ENCODE results near the gene ZNF835. TPM values are rescaled to one million over a fixed set of nuclear protein-coding genes. Genes with fewer than 3 reads are reported as not detected.
A peak's percentile ranks its signal among the peaks of the same experiment; 100 is the strongest.

The ZNF835 gene
- 1.7 TPM for total RNA-seq

- intact Hi-C loops (cut with DNase I), result no loop called here
Observed at GRCh38 chr19:56671613-56671994, at the start of gene ZNF835. TSS of gene ZNF835 (minus strand) at chr19:56671757. CDS start at chr19:56665198, 6,559 bp downstream.

GRCh38 chr19:56720281-56720680 is 48.7 kb upstream of the ZNF835 start:
- Histone ChIP-seq H3K4me3 (no peak overlapping the region), H3K4me1 (no peaks in the 10 kb centered on the region), H3K36me3 (no peaks in the 10 kb centered on the region), H3K9me3 (no peaks in the 10 kb centered on the region), H3K27me3 (no peaks in the 10 kb centered on the region), H3K27ac (no peak overlapping the region)
- intact Hi-C loops (cut with DNase I), result no loop called here
- TF ChIP-seq POLR2AphosphoS5 (IDR thresholded peaks at IDR 0.05; ENCODE audit: insufficient read depth in 1 of 2, low read depth in 1 of 2), result no peak
- TF ChIP-seq CTCF (IDR thresholded peaks at IDR 0.05), result no peak
- no peak for TF ChIP-seq POLR2A (IDR thresholded peaks at IDR 0.05)
- no peak for DNase-seq (ENCODE audit: extremely low spot score in 2 of 2)

More at GRCh38 chr19:56671613-56671994, at the start of gene ZNF835:
- no peaks in the 10 kb centered on the region for H3K36me3 ChIP-seq
- H3K27ac ChIP-seq, result no peak within 1 kb of the TSS
- peak within 1 kb of the TSS; percentile 63 to 94 for H3K4me3 ChIP-seq
- peak in 1 of 3 experiments; percentile 27 for TF ChIP-seq CTCF (IDR thresholded peaks at IDR 0.05)
- TF ChIP-seq POLR2A (IDR thresholded peaks at IDR 0.05), result no peak
- peak; percentile 72 to 93 for TF ChIP-seq POLR2AphosphoS5 (IDR thresholded peaks at IDR 0.05; ENCODE audit: insufficient read depth in 1 of 2, low read depth in 1 of 2)
- H3K4me1 ChIP-seq, result peaks cover 13% of the 10 kb centered on the region
- no peaks in the 10 kb centered on the region for H3K27me3 ChIP-seq
- H3K9me3 ChIP-seq, result no peaks in the 10 kb centered on the region
- DNase-seq (ENCODE audit: extremely low spot score in 2 of 2), result no peak

GRCh38 chr19:56718231-56718630 is 46.7 kb upstream of the ZNF835 start:
- TF ChIP-seq CTCF (IDR thresholded peaks at IDR 0.05), result no peak
- TF ChIP-seq POLR2A (IDR thresholded peaks at IDR 0.05), result no peak
- no peak for TF ChIP-seq POLR2AphosphoS5 (IDR thresholded peaks at IDR 0.05; ENCODE audit: insufficient read depth in 1 of 2, low read depth in 1 of 2)
- H3K4me1 ChIP-seq, result no peaks in the 10 kb centered on the region
- no peaks in the 10 kb centered on the region for H3K36me3 ChIP-seq
- no peak overlapping the region for H3K27ac ChIP-seq
- H3K4me3 ChIP-seq, result no peak overlapping the region
- DNase-seq (ENCODE audit: extremely low spot score in 2 of 2), result no peak
- H3K27me3 ChIP-seq, result no peaks in the 10 kb centered on the region
- intact Hi-C loops (cut with DNase I), result no loop called here
- no peaks in the 10 kb centered on the region for H3K9me3 ChIP-seq

GRCh38 chr19:56712611-56713276 is 41.2 kb upstream of the ZNF835 start:
- Histone ChIP-seq H3K27me3 (no peaks in the 10 kb centered on the region), H3K36me3 (no peaks in the 10 kb centered on the region), H3K4me1 (no peaks in the 10 kb centered on the region), H3K27ac (no peak overlapping the region), H3K9me3 (no peaks in the 10 kb centered on the region), H3K4me3 (no peak overlapping the region)
- intact Hi-C loops (cut with DNase I), result no loop called here
- TF ChIP-seq POLR2AphosphoS5 (IDR thresholded peaks at IDR 0.05; ENCODE audit: insufficient read depth in 1 of 2, low read depth in 1 of 2) (no peak), POLR2A (IDR thresholded peaks at IDR 0.05) (no peak), CTCF (IDR thresholded peaks at IDR 0.05) (no peak)
- no peak for DNase-seq (ENCODE audit: extremely low spot score in 2 of 2)

GRCh38 chr19:56710437-56710836 is 38.9 kb upstream of the ZNF835 start:
- DNase-seq (ENCODE audit: extremely low spot score in 2 of 2), result no peak
- Histone ChIP-seq H3K27ac (no peak overlapping the region), H3K9me3 (no peaks in the 10 kb centered on the region), H3K4me3 (no peak overlapping the region), H3K27me3 (no peaks in the 10 kb centered on the region), H3K4me1 (no peaks in the 10 kb centered on the region), H3K36me3 (no peaks in the 10 kb centered on the region)
- intact Hi-C loops (cut with DNase I), result no loop called here
- TF ChIP-seq CTCF (IDR thresholded peaks at IDR 0.05) (no peak), POLR2A (IDR thresholded peaks at IDR 0.05) (no peak), POLR2AphosphoS5 (IDR thresholded peaks at IDR 0.05; ENCODE audit: insufficient read depth in 1 of 2, low read depth in 1 of 2) (no peak)

Data from vagina (tissue), 2 donors.